HEK293T (cell line): ENCODE data around the gene AQP12A.
"Not testable (repeated sequence)": the region's sequence is repeated elsewhere in the genome, so short reads cannot be mapped to it uniquely, and the experiment has no call there.

Source experiments
- FOXA1 ChIP-seq: fragments of 450-650 bp; IDR thresholded peaks from 2 replicates; pipeline ENCODE4 v1.6.1; 2016; ENCODE audit warnings: mild to moderate bottlenecking
- NFRKB ChIP-seq: fragments of 450-650 bp; IDR thresholded peaks from 2 replicates; pipeline ENCODE4 v1.6.1; 2016; ENCODE audit warnings: mild to moderate bottlenecking, moderate library complexity
- SP1 ChIP-seq: fragments of 450-650 bp; IDR thresholded peaks from 2 replicates; pipeline ENCODE4 v1.6.1; 2017
- SUZ12 ChIP-seq: fragments of 450-650 bp; IDR thresholded peaks from 2 replicates; pipeline ENCODE4 v1.6.1; 2016; ENCODE audit warnings: mild to moderate bottlenecking
- TARDBP ChIP-seq: fragments of 450-650 bp; IDR thresholded peaks from 2 replicates; pipeline ENCODE4 v1.6.1; 2016
- ZNF384 ChIP-seq: fragments of 450-650 bp; IDR thresholded peaks from 2 replicates; pipeline ENCODE4 v1.6.1; 2016

DNA sequence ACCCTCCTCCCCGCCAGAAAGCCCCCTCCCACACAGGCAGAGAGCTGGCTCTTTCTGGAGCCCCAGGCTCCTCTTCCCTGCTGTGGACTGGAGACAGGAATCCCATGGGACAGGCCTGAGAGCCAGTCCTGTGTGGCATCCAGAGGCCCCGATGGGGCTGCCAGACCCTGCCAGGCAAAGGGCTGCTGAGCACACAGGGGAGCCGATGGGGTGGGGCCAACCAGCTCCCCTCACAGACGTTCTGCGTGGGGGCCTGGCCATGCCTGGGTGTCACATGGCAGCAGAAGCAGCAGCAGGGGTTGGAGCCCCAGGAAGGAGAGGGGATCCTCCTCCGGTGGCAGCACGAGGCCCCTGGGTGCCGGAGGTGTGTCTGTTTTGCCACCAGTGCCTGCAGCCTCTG lies 8.2 kb downstream of the AQP12A start:
- not testable (repeated sequence) for TF ChIP-seq ZNF384, TARDBP, NFRKB, FOXA1, SUZ12, SP1
